Testis (tissue), 2 donors: ENCODE results near the gene BMERB1.

Source experiments
- POLR2A ChIP-seq: fragments of 450-650 bp; IDR thresholded peaks from one replicate; pipeline ENCODE4 v1.6.1; 2017; ENCODE audit warnings: antibody characterized with exemption, mild to moderate bottlenecking, moderate library complexity
- TF ChIP-seq, protein P1 (sequence below), 3 experiments: fragments of 450-650 bp in 2 of 3; fragments of 200-600 bp in 1 of 3; sonication (generic) in 1 of 3; IDR thresholded peaks; one replicate each; pipeline ENCODE4 v1.5.1; 2016 to 2019; ENCODE audit warnings: antibody characterized with exemption in 3 of 3, mild to moderate bottlenecking in 2 of 3, moderate library complexity in 1 of 3

DNA sequence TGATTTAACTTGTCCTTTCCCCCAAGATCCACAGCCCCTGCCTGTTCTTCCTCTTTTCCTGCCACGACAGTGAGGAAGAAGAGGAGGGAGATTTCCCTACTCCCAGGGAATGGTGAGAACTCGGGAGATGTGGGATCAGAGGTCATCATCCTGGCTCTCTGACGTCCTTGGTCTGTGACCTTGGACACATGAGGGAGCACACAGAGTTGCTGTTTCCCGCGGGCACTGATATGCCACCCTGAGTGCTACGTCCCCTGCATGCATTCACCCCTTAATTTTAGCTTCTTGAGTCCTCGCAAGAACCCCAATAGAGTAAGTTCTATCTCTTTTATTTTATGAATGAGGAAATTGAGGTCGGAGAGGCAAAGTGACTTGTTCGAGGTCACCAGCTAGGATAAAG is 85.4 kb downstream of the BMERB1 start:
- TF ChIP-seq, protein P1, sequence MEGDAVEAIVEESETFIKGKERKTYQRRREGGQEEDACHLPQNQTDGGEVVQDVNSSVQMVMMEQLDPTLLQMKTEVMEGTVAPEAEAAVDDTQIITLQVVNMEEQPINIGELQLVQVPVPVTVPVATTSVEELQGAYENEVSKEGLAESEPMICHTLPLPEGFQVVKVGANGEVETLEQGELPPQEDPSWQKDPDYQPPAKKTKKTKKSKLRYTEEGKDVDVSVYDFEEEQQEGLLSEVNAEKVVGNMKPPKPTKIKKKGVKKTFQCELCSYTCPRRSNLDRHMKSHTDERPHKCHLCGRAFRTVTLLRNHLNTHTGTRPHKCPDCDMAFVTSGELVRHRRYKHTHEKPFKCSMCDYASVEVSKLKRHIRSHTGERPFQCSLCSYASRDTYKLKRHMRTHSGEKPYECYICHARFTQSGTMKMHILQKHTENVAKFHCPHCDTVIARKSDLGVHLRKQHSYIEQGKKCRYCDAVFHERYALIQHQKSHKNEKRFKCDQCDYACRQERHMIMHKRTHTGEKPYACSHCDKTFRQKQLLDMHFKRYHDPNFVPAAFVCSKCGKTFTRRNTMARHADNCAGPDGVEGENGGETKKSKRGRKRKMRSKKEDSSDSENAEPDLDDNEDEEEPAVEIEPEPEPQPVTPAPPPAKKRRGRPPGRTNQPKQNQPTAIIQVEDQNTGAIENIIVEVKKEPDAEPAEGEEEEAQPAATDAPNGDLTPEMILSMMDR (IDR thresholded peaks at IDR 0.05) = no peak
- no peak for TF ChIP-seq POLR2A
